Keratinocyte (primary cell): ENCODE results near the gene SMAD7.

Source experiments
- EZH2 ChIP-seq: IDR thresholded peaks from one replicate; pipeline ENCODE4 v1.6.1; 2012; ENCODE audit warnings: inconsistent platforms, mild to moderate bottlenecking, low read length, moderate library complexity
- TF ChIP-seq, protein P1 (sequence below), 3 experiments: IDR thresholded peaks in 1 of 3; conservative IDR thresholded peaks in 1 of 3; optimal IDR thresholded peaks in 1 of 3; 2 replicates in 2 of 3; 3 replicates in 1 of 3; pipeline versions ENCODE3 to v1.5.1; 2011; ENCODE audit warnings: low read length in 3 of 3, mild to moderate bottlenecking in 3 of 3, moderate library complexity in 2 of 3, control low read depth in 1 of 3, inconsistent platforms in 1 of 3; ENCODE audit not compliant: insufficient read depth in 2 of 3; ENCODE audit errors: extremely low read depth in 1 of 3

DNA sequence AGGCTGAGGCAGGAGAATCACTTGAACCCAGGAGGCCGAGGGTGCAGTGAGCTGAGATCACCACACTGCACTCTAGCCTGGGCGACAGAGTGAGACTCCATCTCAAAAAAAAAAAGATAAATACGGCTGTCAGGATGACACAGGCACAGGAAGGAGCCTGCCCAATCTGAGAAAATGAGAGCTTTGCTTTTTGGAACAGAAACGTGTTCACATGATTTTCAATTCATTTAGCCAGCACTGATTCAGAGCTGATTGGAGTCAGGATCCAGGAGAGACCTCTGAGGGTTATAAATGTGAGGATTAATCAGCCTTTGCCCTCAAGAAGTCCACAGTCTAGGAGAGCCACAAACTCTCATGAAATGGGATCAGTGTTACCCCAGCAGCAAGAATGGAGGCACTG is 6.9 kb upstream of the SMAD7 start:
- TF ChIP-seq, protein P1, sequence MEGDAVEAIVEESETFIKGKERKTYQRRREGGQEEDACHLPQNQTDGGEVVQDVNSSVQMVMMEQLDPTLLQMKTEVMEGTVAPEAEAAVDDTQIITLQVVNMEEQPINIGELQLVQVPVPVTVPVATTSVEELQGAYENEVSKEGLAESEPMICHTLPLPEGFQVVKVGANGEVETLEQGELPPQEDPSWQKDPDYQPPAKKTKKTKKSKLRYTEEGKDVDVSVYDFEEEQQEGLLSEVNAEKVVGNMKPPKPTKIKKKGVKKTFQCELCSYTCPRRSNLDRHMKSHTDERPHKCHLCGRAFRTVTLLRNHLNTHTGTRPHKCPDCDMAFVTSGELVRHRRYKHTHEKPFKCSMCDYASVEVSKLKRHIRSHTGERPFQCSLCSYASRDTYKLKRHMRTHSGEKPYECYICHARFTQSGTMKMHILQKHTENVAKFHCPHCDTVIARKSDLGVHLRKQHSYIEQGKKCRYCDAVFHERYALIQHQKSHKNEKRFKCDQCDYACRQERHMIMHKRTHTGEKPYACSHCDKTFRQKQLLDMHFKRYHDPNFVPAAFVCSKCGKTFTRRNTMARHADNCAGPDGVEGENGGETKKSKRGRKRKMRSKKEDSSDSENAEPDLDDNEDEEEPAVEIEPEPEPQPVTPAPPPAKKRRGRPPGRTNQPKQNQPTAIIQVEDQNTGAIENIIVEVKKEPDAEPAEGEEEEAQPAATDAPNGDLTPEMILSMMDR (optimal IDR thresholded peaks at IDR 0.05 in 1 of 3, IDR thresholded peaks at IDR 0.05 in 1 of 3, conservative IDR thresholded peaks at IDR 0.05 in 1 of 3; ENCODE audit: extremely low read depth in 1 of 3, insufficient read depth in 2 of 3, low read length in 3 of 3): no peak
- no peak for TF ChIP-seq EZH2
